Kidney tubule cell (primary cell): ENCODE results near the gene TMEM131L.
A peak's percentile ranks its signal among the peaks of the same experiment; 100 is the strongest.
"Not testable (repeated sequence)": the region's sequence is repeated elsewhere in the genome, so short reads cannot be mapped to it uniquely, and the experiment has no call there.

ENCODE experiments used
- DNase-seq: peaks from one replicate; pipeline ENCODE4 v3.0.0-alpha.2; 2018; ENCODE audit warnings: low spot score

TMEM131L gene

GRCh38 chr4:153449338-153449737 is 16.8 kb upstream of the TMEM131L start:
- no peak for DNase-seq

GRCh38 chr4:153450544-153450917 is 15.6 kb upstream of the TMEM131L start:
- DNase-seq, result no peak

- DNase-seq, result not testable (repeated sequence)
These were observed 15.0 kb upstream of the TMEM131L start for GRCh38 chr4:153451145-153451544.

DNA sequence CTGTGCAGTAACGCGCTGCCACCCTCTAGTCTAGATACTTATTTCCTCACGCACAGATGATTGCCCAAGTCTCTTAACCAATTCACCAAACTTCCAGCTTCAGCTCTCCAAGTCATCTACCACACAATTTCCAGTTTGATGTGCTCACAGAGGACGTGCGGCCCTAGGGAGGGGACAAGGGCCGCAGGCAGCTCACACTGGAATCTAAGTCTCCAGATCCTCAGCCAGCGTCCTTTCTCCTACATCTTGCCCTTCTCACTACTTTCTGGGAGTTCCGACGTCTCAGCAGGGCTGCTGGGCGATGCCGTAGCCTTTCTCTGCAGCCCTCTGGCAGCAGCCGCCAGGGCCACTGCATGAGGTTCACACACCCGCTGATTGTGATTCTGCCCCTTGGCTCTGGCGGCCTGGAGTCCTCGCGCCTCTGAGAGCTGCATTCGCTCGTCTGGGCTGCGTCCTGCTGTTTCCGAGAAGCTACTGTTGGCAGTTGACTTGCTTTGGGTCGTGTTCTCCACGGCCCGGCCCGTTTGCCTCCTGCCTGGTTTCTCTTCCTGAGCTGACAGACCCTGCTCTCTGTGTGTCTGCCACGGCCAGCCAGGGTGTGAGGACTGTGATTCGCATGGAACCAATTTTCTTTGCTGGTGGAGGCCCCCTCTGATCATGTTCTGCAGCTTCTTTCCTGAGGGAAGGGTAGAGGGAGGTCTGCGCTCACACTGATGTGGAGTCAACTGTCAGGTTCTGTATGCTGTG is 14.1 kb upstream of the TMEM131L start:
- DNase-seq, result no peak

DNA sequence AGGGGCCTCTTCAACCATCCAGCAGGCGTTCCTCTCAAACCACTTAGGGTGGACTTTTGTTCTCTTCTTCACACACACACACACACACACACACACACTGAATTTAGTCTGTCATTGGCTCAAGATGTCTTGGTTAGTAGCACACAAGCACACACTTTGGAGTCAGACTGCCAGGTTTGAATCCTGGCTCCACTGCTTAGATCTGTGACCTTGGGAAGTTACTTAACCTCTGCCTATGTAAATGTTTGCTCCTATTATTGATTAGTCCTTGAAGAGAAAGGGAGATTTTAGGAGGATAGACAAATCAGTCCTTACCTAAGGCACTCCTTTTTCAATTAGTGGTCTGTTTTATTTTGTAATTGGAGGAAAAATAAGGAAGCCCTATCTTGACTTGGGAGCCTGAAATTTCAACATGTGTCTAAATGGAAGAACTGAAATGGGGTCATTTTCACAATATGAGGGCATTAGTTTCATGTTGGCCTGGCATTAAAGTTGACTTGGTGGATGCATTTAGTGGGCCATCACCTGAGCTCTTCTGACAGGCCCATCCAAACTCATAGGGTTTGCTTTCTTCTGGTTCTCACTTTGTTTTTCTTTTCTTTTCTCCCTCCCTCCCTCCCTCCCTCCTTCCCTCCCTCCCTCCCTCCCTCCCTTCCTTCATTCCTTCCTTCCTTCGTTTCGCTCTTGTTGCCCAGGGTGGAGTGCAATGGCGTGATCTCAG is 13.3 kb upstream of the TMEM131L start:
- DNase-seq, result no peak

DNA sequence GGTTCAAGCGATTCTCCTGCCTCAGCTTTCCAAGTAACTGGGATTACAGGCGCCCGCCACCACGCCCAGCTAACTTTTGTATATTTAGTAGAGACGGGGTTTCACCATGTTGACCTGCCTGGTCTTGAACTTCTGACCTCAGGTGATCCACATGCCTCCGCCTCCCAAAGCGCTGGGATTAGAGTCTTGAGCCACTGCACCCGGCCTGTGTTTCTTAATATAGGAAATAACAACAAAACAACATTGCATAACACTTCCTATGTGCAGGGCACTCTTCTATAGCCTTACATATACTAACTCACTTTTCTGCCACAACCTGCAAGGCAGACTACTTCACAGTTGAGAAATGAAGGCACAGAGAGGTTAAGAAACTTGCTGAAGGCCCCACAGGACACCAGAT is 12.8 kb upstream of the TMEM131L start:
- DNase-seq, result no peak

DNA sequence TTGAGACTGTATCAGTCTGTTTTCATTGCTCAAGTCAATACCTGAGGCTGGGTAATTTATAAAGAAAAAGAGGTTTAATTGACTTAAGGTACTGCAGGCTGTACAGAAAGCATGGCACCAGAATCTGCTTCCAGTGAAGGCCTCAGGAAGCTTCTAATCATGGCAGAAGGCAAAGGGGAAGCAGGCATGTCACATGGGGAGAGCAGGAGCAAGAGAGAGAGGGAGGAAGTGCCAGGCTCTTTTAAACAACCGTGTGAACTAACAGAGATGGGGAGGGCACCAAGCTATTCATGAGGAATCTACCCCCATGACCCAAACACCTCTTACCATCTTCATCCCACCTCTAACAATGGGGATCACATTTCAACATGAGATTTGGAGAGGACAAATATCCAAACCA is 7.2 kb upstream of the TMEM131L start:
- DNase-seq, result no peak

DNA sequence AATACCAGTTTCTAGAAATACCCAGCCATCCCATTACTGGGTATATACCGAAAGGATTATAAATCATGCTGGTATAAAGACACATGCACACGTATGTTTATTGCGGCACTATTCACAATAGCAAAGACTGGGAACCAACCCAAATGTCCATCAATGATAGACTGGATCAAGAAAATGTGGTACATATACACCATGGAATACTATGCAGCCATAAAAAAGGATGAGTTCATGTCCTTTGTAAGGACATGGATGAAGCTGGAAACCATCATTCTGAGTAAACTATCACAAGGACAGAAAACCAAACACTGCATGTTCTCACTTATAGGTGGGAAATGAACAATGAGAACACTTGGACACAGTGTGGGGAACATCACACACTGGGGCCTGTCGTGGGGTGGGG is 4.6 kb upstream of the TMEM131L start:
- not testable (repeated sequence) for DNase-seq

DNA sequence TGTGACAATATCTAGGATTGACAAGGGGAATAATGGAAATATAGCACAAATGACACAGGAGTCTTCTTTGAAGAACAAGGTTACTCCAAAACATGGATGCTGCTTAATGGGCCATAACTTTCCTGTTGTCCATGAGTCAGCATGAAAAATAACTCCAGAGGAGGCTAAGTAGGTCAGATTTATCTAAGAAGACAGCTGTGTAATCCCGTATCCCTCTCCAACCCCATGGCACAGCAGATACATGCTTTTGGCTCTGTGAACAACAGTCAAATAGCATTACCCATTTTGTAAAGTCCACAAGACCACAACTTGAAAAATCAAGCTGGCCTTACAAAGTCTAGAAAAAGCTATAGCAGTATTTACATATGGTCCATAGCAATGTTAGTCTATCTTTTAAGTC is 2.1 kb upstream of the TMEM131L start:
- DNase-seq, result peak; percentile 78

GRCh38 chr4:153465140-153465539 is 1.0 kb upstream of the TMEM131L start:
- no peak for DNase-seq

DNA sequence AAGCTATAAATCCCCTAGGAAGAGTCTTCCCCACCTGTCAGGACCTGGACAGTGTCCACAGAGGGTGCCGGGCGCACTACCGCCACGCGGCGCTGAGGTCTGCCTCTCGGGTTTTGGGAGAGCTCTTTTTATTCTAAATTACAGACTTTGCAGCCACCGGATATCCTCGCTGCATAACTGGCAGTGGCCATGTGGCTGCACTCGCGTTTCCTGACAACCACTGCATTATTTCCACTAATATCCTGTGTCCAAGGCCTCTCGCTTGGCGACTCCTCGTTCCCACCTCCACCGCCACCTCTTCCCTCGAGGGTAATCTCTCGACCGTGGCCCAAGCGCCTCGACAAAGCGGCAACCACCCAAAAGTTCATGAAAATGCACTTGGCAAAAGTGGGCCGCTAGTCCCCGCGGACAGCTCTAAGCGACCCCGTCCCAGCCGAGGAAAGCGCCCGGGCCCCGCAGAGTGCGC is 512 bp upstream of the TMEM131L start:
- DNase-seq, result peak; percentile 63

GRCh38 chr4:153466949-153467896 is 1.1 kb downstream of the TMEM131L start:
- peak; percentile 65 for DNase-seq

DNA sequence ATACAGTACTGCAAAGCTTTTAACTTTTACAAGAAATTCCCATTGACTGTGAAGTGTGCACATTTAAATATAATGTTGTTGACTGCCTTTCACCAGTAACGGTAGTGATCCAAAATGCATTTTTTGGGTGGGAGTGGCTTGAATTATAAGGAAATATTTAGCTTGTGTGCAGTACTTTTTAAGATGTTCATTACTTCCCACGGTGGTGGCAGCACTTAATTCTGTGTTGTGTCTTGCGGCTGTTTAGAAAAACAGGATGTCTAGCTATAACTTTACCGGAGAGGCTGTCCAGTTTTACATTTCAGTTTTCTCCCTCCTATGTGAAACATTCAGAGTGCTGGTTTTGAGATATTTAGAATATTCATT is 1.7 kb downstream of the TMEM131L start:
- no peak for DNase-seq

DNA sequence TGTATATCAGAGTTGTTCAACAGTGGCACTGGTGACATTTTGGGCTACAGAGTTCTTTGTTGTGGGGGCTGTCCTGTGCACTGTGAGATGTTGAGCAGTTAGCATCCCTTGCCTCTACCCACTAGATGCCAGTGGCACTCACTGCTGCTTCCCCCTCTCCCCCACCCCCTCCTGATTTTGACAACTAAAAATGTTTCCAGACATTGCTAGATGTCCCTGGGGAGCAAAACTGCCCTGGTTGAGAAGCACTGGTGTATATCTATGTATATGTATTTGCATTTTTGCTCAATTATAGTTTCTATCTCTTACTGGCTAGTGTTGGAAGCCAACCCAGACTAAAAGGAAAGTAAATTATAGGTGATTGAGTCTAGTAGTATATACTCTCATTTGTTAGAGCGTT is 2.4 kb downstream of the TMEM131L start:
- no peak for DNase-seq

- no peak for DNase-seq
These were observed 2.9 kb downstream of the TMEM131L start for GRCh38 chr4:153469031-153469430.

DNA sequence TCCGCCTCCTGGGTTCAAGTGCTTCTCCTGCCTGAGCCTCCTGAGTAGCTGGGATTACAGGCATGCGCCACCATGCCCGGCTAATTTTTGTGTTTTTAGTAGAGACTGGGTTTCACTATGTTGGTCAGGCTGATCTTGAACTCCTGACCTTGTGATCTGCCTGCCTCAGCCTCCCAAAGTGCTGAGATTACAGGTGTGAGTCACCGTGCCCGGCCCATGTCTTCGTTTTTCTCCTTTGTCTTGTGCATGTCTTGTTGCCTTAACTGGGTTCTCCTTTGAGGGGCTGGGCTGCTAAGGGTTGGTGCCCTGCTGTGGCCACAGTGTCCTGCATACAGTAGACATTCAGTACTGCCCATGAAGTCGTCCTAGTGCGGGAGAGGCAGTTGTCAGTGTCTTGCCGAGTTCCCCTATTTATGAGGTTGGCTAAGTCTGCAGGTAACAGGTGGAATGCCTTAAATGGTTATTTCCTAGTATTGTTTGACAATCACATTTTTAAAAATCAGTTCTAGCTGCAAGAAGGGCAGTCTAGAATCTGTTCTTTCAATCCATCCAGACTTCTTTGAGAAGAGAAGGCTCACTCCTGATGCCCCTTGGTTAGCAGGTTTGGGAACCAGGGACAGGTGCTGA is 5.0 kb downstream of the TMEM131L start:
- DNase-seq, result not testable (repeated sequence)

DNA sequence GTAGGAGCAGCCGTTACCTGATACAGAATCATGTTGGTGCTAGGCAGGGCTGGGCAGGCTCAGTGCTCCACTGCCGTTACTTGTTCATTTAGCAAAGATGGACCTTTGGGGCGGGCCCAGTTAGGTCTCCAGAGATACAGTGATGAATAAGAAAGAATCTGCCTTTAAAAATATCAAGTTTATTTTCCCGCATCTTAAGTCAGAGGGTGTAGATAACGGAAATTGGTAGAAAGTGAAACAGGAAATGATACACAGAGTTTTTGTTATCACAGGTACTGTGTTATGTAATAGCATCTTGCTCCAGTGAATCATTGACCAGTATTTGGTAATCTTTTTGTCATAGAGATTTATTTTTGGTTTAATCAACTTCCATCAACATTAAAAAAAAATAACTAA is 5.5 kb downstream of the TMEM131L start:
- DNase-seq, result no peak

DNA sequence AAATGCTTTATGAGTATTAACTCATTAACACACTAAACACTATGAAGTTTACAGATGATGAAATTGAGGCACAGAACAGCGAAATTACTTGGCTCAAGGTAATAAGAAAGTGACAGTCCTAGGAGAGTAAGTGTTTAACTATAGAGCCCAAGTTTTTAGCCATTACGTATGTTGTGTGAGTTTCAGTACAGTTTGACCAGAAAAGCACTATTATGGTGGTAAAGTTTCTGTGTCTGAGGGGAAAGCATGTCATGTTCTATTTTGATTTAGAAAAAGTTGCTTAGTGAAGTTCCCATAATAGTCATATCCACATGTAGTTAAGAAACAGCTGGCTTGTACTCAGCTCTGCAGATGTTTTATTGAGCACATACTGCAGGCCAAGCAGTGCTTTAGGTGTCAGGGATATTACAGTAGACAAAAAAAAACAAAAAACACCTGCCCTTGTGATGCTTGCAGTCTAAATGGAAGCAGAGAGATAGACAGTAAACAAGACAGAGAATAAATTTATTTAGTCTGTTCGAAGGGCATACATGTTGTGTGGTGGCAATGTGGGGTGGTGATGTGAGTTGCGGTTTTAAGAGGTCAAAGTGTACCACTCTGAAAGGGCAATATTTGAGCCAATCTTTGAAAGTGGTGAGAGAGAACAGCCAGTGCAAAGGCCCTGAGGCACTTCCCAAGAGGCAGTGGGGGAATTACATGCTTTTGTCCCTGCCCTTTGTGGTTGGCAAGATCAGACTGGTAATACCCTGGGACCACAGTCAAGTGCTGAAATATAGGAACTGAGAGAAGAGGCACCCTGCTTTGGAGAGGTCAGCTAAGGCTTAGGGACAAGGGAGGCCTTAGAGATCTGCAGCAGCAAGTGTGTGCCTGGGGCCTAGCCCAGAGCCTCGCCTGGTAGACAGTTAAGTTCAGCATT is 6.2 kb downstream of the TMEM131L start:
- no peak for DNase-seq

- no peak for DNase-seq
These were observed 8.1 kb downstream of the TMEM131L start for GRCh38 chr4:153474251-153474650.

GRCh38 chr4:153476829-153477574 is 10.8 kb downstream of the TMEM131L start:
- no peak for DNase-seq
